Activated CD4-positive, alpha-beta memory T cell treated with anti-CD3 and anti-CD28 coated beads for 36 hours (primary cell): Measurements from ENCODE around the gene PAK1. TPM values are rescaled to one million over a fixed set of nuclear protein-coding genes. Genes with fewer than 3 reads are reported as not detected.
A peak's percentile ranks its signal among the peaks of the same experiment; 100 is the strongest.

Source experiments
- CTCF ChIA-PET: fragments of 350-600 bp; sonication (Branson Sonifier 250); formaldehyde crosslinking; loops from one replicate; lab custom pipeline; 2021; ENCODE audit warnings: antibody characterized with exemption, inconsistent platforms; lab: Charles Lee
- POLR2A ChIA-PET: fragments of 350-600 bp; sonication (Branson Sonifier 250); formaldehyde crosslinking; loops from one replicate; lab custom pipeline; 2021; ENCODE audit warnings: antibody characterized with exemption; lab: Charles Lee
- DNase-seq: peaks from one replicate; pipeline ENCODE4 v3.0.0-alpha.2; 2020
- H3K27ac Mint-ChIP-seq: one replicate; pipeline ENCODE4 v1.8.0; 2021; ENCODE audit warnings: mixed read lengths
- H3K27me3 Mint-ChIP-seq: one replicate; pipeline ENCODE4 v1.8.0; 2021; ENCODE audit warnings: mixed read lengths
- H3K36me3 Mint-ChIP-seq: one replicate; pipeline ENCODE4 v1.8.0; 2021; ENCODE audit warnings: mixed read lengths
- H3K4me1 Mint-ChIP-seq: one replicate; pipeline ENCODE4 v1.8.0; 2021; ENCODE audit warnings: low read depth, mixed read lengths
- H3K4me3 Mint-ChIP-seq: one replicate; pipeline ENCODE4 v1.8.0; 2021; ENCODE audit warnings: mild to moderate bottlenecking, mixed read lengths
- H3K9me3 Mint-ChIP-seq: one replicate; pipeline ENCODE4 v1.8.0; 2021; ENCODE audit warnings: mixed read lengths
- intact Hi-C: fragments of 100-400 bp; cut with micrococcal nuclease; formaldehyde crosslinking; loops from one replicate; pipeline ENCODE4 v1.15.1; 2023
- total RNA-seq, 2 experiments: library from RNA; stranded (reverse); gene quantifications; one replicate each; pipeline ENCODE4 v1.2.3, GENCODE V29; 2021

Gene PAK1
- total RNA-seq = 10 to 100 TPM; 30.4 to 33.1 TPM

- Mint-ChIP-seq H3K36me3 (no peaks in the 10 kb centered on the region), H3K9me3 (no peaks in the 10 kb centered on the region), H3K4me1 (peaks cover 5% of the 10 kb centered on the region), H3K4me3 (peak within 1 kb of the TSS; percentile 71), H3K27me3 (peaks cover 13% of the 10 kb centered on the region), H3K27ac (peak within 1 kb of the TSS; percentile 38)
- CTCF ChIA-PET = interaction anchor here (0.6 to 1.5 kb wide), 2 partner anchors 74 to 163 kb away, joined by 3 to 8 read pairs; partner anchors contain the start of gene CLNS1A
- intact Hi-C loops = loop anchor here (5.0 kb wide), 2 partner anchors 163 to 612 kb away; partner anchors contain the start of genes ACER3 and CLNS1A
- POLR2A ChIA-PET = interaction anchor here (1.0 kb wide), 1 partner anchor 74 kb away, joined by 3 read pairs; no protein-coding TSS in a partner anchor
- DNase-seq = peak; percentile 91
Observed at GRCh38 chr11:77473801-77474683, at the start of gene PAK1. Gene PAK1, minus strand, starts transcription at chr11:77474094. Its CDS starts 81,574 bp downstream, at chr11:77392520.

- no peak for DNase-seq
- H3K27ac Mint-ChIP-seq = no peak overlapping the region
- no peaks in the 10 kb centered on the region for H3K36me3 Mint-ChIP-seq
- POLR2A ChIA-PET = interaction anchor here (0.6 kb wide), 1 partner anchor 21 kb away, joined by 3 read pairs; no protein-coding TSS in a partner anchor
- H3K4me3 Mint-ChIP-seq = no peak overlapping the region
- CTCF ChIA-PET = no interaction called here
- H3K9me3 Mint-ChIP-seq = no peaks in the 10 kb centered on the region
- intact Hi-C loops = no loop called here
- H3K27me3 Mint-ChIP-seq = no peaks in the 10 kb centered on the region
- H3K4me1 Mint-ChIP-seq = no peaks in the 10 kb centered on the region
Observed at GRCh38 chr11:77522215-77522614, 48.3 kb upstream of the PAK1 start.

DNA sequence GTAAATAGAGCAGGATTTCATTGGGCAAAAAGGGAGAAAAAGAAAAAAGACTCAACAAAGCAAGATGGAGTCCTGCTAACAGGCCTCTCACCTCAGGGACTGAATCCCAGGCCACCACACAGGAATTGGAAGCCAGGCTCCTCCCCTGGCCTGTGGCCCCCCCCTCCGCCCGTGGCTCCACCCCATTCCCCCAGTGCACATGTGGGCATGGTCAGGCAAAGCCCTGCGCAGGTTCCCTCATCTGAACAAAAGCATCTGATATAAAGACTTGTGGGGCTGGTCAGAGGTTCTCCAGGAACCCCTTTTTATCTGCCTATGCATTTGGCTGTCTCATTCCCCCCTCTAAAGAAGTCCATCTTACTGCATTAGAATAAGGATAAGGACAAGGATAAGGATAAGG is 46.0 kb upstream of the PAK1 start:
- intact Hi-C loops = no loop called here
- Mint-ChIP-seq H3K9me3 (no peaks in the 10 kb centered on the region), H3K27ac (no peak overlapping the region), H3K36me3 (no peaks in the 10 kb centered on the region), H3K4me3 (no peak overlapping the region), H3K27me3 (no peaks in the 10 kb centered on the region), H3K4me1 (no peaks in the 10 kb centered on the region)
- ChIA-PET POLR2A (no interaction called here), CTCF (no interaction called here)
- DNase-seq = no peak

DNA sequence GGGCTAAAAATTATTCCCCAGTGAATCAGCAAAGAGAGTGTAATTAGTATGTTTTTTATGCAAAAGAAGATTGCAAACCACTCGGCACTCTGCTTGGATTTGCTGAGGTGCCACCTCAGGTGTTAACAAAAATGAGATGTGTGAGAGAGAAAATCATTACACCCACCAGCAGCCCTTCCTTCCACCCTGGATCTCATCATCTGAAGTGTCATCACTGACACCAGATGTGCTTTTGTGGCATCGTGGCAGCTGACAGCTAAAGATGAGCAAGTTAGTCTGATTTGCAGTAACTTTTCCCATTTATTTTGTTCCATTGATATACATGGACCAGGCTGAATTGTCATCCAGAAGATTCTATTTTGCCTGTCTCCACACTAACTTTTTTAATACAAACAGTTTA is 44.6 kb upstream of the PAK1 start:
- Mint-ChIP-seq H3K36me3 (no peaks in the 10 kb centered on the region), H3K27ac (no peak overlapping the region), H3K27me3 (no peaks in the 10 kb centered on the region), H3K9me3 (no peaks in the 10 kb centered on the region), H3K4me1 (no peaks in the 10 kb centered on the region), H3K4me3 (no peak overlapping the region)
- POLR2A ChIA-PET = no interaction called here
- intact Hi-C loops = no loop called here
- DNase-seq = no peak
- CTCF ChIA-PET = no interaction called here

GRCh38 chr11:77517753-77518152 is 43.9 kb upstream of the PAK1 start:
- no peaks in the 10 kb centered on the region for H3K27me3 Mint-ChIP-seq
- intact Hi-C loops = no loop called here
- ChIA-PET POLR2A (no interaction called here), CTCF (no interaction called here)
- no peaks in the 10 kb centered on the region for H3K9me3 Mint-ChIP-seq
- no peak overlapping the region for H3K4me3 Mint-ChIP-seq
- DNase-seq = no peak
- no peaks in the 10 kb centered on the region for H3K4me1 Mint-ChIP-seq
- H3K27ac Mint-ChIP-seq = no peak overlapping the region
- no peaks in the 10 kb centered on the region for H3K36me3 Mint-ChIP-seq

DNA sequence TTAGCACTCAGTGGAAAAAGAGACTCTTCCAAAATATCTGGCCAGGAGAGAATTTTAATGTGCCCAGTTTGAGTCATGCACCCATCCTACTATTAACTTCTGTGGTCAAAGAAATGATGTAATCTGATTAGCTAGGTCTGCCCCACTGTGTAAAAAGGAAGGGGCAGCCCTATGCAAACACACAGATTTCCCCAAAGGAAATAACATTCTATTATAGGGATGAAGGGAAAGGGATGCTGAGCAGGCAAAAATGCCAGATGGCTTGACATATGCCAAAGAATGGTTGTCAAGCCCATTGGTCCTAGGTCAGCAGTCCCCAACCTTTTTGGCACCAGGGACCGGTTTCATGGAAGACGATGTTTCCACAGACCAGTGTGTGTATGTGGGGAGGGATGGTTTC is 43.3 kb upstream of the PAK1 start:
- Mint-ChIP-seq H3K36me3 (no peaks in the 10 kb centered on the region), H3K27ac (no peak overlapping the region), H3K27me3 (no peaks in the 10 kb centered on the region), H3K9me3 (no peaks in the 10 kb centered on the region), H3K4me1 (no peaks in the 10 kb centered on the region), H3K4me3 (no peak overlapping the region)
- DNase-seq = no peak
- intact Hi-C loops = no loop called here
- ChIA-PET POLR2A (no interaction called here), CTCF (no interaction called here)

DNA sequence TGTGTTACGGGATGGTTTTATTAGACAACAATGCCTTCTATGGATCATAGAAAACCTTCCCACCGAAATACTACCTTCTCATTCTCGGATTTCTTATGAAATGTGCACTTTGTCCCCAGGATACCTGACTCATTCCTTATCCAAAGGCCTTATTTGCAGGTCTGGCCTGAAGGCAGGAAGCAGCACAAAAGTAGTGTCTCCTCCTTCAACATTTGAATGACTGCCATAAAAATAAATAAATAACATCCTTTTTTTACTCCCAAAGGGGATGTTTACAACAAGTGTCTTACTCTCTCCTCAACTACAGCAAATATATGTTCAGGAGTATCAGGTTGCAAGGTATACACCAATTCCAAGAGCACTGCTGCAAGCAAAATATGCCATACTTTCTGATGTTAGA is 41.6 kb upstream of the PAK1 start:
- H3K36me3 Mint-ChIP-seq = no peaks in the 10 kb centered on the region
- CTCF ChIA-PET = interaction anchor here (0.7 kb wide), 1 partner anchor 33 kb away, joined by 3 read pairs; no protein-coding TSS in a partner anchor
- H3K27ac Mint-ChIP-seq = no peak overlapping the region
- intact Hi-C loops = no loop called here
- POLR2A ChIA-PET = no interaction called here
- no peak for DNase-seq
- H3K4me1 Mint-ChIP-seq = no peaks in the 10 kb centered on the region
- H3K4me3 Mint-ChIP-seq = no peak overlapping the region
- H3K9me3 Mint-ChIP-seq = no peaks in the 10 kb centered on the region
- H3K27me3 Mint-ChIP-seq = no peaks in the 10 kb centered on the region

GRCh38 chr11:77515063-77515462 is 41.2 kb upstream of the PAK1 start:
- Mint-ChIP-seq H3K27me3 (no peaks in the 10 kb centered on the region), H3K9me3 (no peaks in the 10 kb centered on the region), H3K36me3 (no peaks in the 10 kb centered on the region), H3K27ac (no peak overlapping the region), H3K4me3 (no peak overlapping the region), H3K4me1 (no peaks in the 10 kb centered on the region)
- no peak for DNase-seq
- ChIA-PET POLR2A (no interaction called here), CTCF (interaction anchor here (0.7 kb wide), 1 partner anchor 33 kb away, joined by 3 read pairs; no protein-coding TSS in a partner anchor)
- intact Hi-C loops = no loop called here

DNA sequence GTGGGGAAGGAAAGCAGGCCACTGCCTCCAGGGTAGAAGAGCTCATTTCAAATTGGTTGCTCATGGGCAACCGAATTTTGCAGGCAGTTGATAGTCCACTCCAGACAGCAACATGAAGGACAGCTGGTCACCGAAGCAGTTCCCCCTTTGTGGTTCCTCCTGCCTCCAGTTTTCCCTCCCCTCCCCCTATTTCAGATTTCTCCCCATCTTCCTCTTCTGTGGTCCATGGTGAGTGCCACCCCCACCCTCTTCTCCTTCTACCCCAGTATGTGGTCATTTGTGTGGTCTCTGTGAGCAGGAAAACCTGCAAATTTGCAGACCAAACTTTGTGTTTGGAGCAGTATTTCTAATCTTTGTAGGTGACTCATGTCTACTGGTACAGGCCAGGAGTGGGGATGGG is 38.2 kb upstream of the PAK1 start:
- Mint-ChIP-seq H3K36me3 (no peaks in the 10 kb centered on the region), H3K4me1 (no peaks in the 10 kb centered on the region), H3K4me3 (no peak overlapping the region), H3K27me3 (peaks cover 2% of the 10 kb centered on the region), H3K27ac (no peak overlapping the region), H3K9me3 (no peaks in the 10 kb centered on the region)
- no peak for DNase-seq
- intact Hi-C loops = no loop called here
- ChIA-PET CTCF (interaction anchor here (0.7 to 1.1 kb wide), 2 partner anchors 36 to 385 kb away, joined by 3 to 4 read pairs; partner anchors contain the start of gene MYO7A), POLR2A (no interaction called here)

- H3K4me1 Mint-ChIP-seq = no peaks in the 10 kb centered on the region
- ChIA-PET POLR2A (no interaction called here), CTCF (no interaction called here)
- H3K4me3 Mint-ChIP-seq = no peak overlapping the region
- no peaks in the 10 kb centered on the region for H3K36me3 Mint-ChIP-seq
- intact Hi-C loops = no loop called here
- DNase-seq = no peak
- H3K27me3 Mint-ChIP-seq = peaks cover 2% of the 10 kb centered on the region
- no peaks in the 10 kb centered on the region for H3K9me3 Mint-ChIP-seq
- no peak overlapping the region for H3K27ac Mint-ChIP-seq
Observed at GRCh38 chr11:77510851-77511250, 37.0 kb upstream of the PAK1 start.

- no peak overlapping the region for H3K27ac Mint-ChIP-seq
- CTCF ChIA-PET = no interaction called here
- intact Hi-C loops = no loop called here
- no peaks in the 10 kb centered on the region for H3K9me3 Mint-ChIP-seq
- no peaks in the 10 kb centered on the region for H3K36me3 Mint-ChIP-seq
- peaks cover 2% of the 10 kb centered on the region for H3K27me3 Mint-ChIP-seq
- no peak overlapping the region for H3K4me3 Mint-ChIP-seq
- DNase-seq = no peak
- POLR2A ChIA-PET = no interaction called here
- H3K4me1 Mint-ChIP-seq = no peaks in the 10 kb centered on the region
Observed at GRCh38 chr11:77510095-77510494, 36.2 kb upstream of the PAK1 start.

GRCh38 chr11:77508019-77508418 is 34.1 kb upstream of the PAK1 start:
- Mint-ChIP-seq H3K36me3 (no peaks in the 10 kb centered on the region), H3K9me3 (no peaks in the 10 kb centered on the region), H3K4me3 (no peak overlapping the region), H3K4me1 (no peaks in the 10 kb centered on the region), H3K27ac (no peak overlapping the region), H3K27me3 (peaks cover 2% of the 10 kb centered on the region)
- DNase-seq = no peak
- intact Hi-C loops = no loop called here
- ChIA-PET POLR2A (no interaction called here), CTCF (no interaction called here)
